ENCODE results near the gene CELA2A.

DNA sequence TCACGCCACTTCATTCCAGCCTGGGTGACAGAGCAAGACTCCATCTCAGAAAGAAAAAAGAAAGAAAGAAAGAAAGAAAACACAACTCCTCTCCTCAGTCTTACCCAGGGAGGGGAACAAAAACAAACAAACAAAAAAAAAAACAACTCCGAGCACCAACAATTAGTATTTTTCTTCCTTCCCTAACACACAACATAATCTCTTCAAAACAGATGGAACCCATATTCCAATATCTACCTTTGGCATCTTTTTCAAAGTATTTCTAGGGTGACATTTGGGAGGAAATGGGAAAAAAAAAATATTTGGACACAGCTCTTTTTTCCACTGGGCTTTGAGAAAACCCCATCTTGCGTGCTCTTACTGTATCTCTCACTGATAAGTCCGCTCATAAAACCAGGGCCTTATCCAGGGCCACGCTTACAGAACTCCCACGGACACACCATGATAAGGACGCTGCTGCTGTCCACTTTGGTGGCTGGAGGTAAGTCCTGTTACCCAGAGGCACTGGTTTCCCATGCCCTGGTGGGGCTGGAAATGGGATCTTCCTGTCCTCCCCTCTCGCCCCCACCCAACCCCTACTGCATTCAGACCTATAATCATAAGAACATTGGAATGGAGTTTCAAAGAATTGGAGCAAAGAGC lies at the start of gene CELA2A:
- TF ChIP-seq CTCF (conservative IDR thresholded peaks at IDR 0.05): no peak
- no peak for TF ChIP-seq EZH2 (IDR thresholded peaks at IDR 0.05; ENCODE audit: low read depth)

All from PC-9 (cell line).